ENCODE data around the gene SORCS3.
A peak's percentile ranks its signal among the peaks of the same experiment; 100 is the strongest.

Gene SORCS3

GRCh38 chr10:104924101-104924795 is 283.2 kb downstream of the SORCS3 start:
- no peak for DNase-seq

- peak; percentile 53 for DNase-seq
Observed at GRCh38 chr10:104925232-104925851, 284.3 kb downstream of the SORCS3 start.

DNA sequence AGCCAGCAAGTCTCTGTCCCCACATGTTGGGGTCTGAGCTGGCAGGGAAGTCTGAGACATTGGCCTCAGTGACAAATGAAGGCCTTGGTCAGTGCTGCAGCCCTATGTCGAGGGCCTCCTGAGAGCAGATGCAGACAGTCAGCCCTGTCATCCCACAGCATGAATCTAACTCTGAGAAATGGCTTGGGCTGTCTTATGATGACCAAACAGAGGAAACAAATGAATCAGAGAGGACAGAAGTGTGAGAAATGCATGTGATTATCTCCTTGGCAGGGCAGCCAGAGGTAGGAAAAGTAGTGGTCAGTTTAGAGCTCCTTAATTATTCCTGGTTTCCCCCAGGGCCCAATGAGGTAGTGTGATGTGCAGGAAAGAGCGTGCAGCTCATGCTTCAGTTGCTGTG is 287.6 kb downstream of the SORCS3 start:
- DNase-seq: no peak

DNA sequence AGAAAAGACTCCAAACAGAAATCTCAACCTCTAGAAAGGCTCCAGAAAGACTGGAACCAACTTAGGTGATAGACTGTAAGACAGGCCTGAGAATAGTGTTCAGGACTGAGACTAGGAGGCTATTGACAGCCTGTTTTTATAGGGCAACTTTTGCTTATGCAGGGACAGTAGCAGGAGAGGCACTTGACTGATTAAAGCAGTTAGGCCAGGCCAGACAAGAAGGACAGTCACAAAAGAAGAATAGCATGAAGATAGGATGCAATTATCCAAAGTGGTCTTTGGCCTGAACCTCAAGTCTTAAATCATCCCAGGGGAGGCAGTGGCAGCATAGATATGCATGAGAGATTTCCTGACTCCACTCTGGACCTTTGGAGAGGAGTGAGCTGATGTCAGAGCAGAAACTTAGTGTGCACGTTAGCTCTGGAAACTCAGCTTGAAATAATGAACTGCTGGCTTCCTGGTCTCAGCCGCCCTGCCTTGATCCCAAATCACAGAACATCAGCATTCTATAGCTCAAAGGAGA is 290.6 kb downstream of the SORCS3 start:
- DNase-seq: no peak

DNA sequence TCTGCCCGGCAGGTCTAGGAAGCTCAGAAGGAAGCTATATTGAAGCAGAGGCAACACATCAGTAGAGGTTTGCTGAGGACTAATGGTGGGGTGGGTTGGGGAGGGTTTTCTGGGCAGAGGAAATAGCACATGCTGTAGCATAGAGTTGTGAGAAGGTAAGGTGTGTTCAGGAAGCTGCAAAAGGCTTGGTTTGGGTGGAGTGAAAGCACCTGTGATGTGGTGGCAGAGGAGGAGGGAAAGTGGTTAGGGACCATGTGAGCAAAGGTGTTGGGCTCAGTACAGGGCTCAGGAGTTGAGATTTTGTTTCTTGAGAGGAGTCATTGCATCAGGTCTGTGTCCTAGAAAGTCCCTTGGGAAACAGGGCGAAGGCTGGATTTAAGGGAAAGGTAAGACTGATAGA is 294.6 kb downstream of the SORCS3 start:
- no peak for DNase-seq

- DNase-seq: no peak
Observed at GRCh38 chr10:104937567-104937966, 296.5 kb downstream of the SORCS3 start.

DNA sequence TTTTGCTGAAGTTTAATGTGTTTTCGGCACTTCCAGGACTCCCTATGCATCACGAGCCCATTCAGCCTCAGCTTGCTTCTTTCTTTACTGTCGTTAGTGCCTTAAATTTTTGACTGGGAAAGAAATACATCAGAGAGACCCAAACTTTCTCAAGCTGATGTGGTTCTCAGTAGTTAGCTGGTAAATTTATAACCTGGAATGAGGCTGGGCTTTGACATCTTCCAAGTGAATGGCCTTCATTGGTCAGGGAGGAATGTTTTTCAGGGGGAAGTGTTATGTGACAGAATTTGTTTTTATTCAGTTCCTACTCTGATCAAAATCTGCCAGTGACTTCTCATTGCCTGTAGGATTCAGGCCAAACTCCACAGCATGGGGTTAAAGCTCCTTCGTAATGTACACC is 296.9 kb downstream of the SORCS3 start:
- no peak for DNase-seq

DNA sequence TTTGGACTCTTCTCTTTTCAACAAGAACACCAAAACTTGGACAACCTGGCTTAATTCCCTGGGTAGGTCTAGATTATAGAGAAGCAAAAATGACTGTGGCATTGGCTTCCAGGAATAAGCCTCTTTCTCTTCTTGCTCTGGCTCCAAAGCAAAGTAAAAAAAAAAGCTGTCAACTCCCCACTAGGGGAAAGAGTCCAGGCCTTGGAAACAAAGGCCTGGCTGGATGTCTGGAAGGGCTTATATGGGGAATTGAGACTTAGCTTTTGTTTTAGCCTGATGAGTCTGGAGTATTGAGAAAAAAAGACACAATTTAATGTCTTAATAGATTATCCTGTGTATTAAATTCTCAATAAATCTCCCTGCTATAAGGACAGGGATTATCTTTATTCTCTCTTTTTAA is 300.6 kb downstream of the SORCS3 start:
- no peak for DNase-seq

DNA sequence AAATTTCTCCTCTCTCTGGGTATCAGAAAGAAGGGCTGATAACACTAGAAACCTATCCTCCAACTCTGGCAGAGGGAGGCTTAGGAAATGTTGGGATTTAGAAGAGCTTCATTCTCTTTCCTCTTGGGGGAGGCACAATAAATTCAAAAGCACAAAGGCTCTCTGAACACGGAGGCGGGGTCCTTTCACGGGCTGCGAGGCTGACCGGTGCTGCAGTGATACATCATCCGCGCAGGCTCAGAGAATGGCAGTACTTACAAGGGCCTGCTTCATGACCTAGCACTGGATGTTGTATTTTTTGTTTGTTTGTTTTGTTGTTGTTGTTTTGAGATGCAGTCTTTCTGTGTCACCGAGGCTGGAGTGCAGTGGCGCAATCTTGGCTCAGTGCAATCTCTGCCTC is 306.2 kb downstream of the SORCS3 start:
- no peak for DNase-seq

DNA sequence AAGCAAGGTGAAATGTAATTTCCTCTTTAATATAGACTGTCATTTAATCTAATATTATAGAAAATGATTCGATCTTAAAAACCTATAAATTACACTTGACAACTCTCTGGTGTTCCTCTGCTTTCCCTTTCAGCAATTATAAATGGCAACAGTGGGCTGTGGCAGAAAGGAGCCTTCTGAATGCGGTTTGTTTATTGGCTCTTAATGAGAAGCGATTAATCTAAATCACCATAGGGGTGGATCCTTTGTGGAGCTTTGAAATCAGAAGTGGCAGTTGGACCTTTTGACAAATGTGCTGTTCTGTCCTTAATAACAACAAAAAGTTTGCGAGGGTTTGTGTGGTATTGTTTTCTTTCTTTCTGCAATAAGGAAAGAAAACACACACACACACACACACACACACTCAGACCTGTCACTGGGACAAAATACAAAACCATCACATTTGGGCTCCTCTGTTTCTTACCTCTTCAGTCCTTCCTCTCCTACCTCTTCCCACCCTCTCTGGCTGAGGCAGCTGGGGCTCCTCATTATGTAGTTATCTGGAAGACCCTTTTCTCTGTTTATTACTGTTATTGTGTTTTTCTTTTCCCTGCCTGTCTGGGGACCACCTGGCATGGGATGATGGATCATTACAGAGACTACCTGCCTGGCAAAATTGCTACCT is 316.2 kb downstream of the SORCS3 start:
- DNase-seq: no peak

DNA sequence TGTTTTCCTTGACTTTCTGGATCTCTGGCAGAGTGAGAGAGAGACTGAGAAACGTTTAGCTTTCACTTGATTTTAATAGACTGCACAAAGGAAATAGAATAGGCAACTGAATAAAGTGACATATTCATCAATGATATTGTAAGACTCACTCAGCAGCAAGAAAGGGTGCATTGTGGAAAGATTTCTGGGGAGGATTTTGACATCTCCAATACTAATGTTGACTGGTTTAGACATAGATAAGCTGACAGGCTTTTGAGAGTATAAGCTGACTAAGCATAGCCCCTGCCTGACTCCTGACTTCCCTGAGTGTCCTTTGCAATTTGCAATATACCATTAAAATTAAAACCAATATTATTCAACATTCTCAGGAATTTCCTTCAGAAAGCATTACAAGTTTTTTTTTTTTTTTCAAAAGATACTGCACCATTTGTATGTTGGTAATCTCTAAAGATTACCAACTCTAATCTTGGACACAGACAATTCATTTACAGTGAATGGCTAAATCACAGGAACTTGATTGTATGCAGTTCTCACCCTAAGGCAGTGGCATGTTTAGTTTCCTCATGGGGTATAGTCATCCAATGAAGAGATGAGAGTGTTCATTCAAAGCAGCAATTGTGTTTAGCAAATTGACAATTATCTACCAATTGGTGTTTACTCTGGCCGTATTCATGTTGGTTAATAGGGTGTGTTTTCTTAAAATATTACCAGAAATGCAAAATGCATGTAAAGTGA is 325.6 kb downstream of the SORCS3 start:
- DNase-seq: no peak

DNA sequence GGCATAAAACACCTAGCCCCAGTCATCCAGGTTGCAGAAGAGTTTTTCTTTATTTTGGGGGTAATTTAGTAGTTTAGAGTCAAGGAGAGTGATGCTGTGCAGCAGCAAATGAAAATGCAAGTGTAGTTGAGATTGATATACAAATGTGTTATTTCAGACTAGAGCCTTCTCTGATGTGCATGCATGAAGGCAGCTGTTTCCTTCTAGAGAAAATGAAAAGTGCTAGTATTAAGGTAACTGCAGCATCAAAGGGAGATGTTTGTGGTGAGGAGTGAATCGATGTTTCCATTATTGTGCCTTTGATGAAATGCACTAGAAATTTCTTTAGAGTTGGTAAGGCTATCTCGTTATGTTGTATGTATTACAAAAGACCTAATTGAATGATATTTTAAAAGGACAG is 339.3 kb downstream of the SORCS3 start:
- DNase-seq: no peak

DNA sequence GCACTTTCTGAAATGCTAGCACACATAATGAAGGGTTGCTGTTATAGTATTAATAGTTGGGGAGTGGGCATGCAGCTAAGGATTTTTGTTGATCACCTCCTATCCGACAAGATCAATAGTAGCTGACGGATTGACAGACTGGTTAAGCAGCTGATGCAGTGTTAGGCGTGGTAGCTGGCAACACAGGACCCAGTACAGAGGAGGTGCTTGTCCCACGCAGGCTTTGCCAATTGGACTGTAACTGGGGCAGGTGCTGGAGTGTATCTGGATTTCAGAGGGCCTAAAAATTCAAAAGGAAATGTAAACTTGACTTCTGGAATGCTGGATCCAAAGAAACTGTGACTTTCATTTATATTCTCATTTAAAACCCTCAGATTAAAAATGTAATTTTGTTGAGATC is 340.9 kb downstream of the SORCS3 start:
- DNase-seq: no peak

DNA sequence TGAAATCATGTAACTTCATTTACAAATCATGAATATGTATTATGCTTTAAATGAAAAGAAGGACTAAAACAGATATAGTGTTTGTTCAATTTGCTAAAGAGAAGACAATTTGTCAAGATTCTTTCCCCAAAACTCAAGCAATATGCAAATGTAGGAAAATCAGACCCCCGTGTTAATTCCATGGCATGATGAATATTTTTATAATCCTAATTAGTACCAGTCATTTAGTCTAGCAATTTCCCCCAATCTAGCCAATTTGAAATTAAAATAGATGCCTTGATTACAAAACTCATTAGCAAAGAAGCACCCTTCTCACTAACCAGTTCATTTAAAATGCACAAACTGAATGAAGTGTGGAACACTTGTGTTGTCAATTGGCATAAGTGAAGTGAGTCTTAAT is 347.6 kb downstream of the SORCS3 start:
- DNase-seq: no peak

- DNase-seq: no peak
Observed at GRCh38 chr10:104989880-104990279, 348.8 kb downstream of the SORCS3 start.

GRCh38 chr10:104993085-104993484 is 352.0 kb downstream of the SORCS3 start:
- no peak for DNase-seq

GRCh38 chr10:105001269-105001668 is 360.2 kb downstream of the SORCS3 start:
- no peak for DNase-seq

DNA sequence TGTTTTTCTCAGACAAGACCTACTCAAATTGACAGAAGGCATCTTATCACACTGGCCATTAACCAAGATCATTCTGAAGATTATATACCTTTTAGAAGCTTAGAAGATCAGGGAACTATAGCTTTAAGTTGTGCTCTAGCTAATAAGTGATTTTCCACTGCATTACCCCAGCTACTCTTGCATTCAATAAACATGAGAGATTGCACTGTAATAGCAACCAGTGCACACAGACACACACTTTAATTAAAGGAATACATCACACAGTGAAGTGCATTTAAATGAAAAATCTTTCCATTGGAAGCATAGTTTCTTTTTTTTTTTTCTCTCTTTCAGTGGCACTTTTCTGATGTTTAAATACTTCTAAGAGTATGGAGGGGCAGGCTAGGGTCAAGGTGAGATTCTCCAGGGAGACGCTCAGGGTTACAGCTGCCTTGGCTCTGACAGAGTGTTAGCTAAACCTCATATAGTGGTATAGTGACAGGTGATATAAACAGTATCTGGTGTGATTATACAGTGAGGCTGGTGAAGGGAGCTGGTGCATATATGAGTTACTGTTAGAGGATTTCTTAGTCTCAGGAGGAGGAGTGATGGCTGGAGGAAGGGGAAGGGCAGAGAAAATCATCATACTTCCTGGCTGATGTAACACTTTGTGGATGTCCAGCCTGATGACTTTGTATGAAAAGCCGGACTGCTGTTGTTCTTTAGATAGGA is 369.5 kb downstream of the SORCS3 start:
- DNase-seq: no peak

DNA sequence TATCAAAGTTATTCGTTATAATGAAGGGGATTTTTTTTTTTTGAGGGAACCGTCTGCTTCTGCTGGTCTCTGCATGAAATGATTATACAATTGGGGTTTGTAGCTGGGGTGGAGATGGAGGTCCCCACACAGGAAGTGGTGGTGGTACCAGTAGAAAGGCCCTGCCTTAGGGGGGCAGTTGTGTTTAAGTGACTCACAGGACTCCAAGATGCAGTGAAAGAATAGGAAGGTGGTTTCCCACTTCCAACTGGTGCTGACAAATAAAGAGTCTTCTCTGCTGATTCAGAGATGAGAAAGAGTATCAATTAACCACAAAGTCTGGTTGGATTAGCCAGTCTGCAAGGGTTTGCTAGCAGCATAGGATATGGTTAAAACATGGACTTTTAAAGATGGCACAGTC is 376.0 kb downstream of the SORCS3 start:
- no peak for DNase-seq

GRCh38 chr10:105017691-105018090 is 376.6 kb downstream of the SORCS3 start:
- no peak for DNase-seq

DNA sequence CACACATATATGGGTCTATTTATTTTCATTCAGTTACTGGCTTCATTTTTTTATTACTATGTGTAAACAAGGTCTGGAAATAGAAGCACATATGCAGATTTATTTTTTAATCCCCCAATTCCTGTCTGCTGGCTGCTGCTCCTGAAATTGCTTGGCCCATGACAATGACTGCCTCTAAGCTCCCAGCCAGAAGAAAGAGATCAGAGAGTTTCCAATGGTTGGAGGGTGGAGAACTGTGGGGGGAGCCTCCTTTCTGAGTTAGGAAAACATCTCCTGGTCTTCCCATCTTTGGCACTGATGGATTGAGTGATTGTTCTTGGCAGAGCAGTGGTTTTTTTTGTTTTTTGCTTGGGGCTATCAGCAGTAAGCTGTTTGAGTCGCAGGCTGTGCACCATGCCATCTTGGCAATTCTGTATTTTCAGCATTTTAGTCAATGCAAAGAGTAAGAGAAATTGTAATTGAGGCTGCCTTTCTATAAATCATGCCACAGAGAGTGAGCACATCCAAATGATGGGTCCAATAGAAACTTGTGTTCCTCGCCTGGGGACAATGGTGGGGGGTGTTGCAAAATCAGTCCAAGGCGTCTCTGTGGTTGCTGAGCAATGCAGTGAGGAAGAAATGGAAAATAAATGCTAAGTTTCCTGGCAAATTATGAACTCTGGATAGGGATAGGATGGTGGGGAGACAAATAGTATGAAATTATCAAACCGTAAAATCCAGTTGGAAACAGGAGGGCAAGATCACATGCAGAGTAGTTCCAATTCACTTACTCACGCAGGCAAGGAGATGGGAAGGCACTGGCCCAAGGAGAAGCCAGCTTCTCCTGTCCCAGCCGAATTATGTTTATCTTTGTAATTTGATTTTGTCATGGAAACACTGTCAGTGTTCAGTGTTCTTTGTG is 382.4 kb downstream of the SORCS3 start:
- no peak for DNase-seq

DNA sequence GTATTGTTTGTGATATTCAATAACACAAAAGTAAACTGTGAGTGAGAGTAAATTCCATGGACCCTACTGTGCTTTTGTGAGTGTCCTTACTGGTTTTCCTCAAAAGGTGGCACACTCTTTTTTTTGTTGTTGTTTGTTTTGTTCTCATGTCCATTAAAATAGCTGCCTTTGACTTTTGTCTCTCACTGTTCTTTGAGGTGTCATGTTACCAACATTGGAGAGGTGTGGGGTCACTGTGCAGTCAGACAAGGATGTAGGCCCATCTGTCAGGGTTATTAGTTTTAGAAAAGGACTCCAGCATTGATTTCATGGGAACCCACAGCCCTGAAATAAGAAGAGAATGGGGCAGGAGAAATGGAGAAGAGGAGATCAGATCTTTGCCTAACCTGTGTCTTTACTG is 383.1 kb downstream of the SORCS3 start:
- no peak for DNase-seq

Measured in activated CD8-positive, alpha-beta memory T cell treated with anti-CD3 and anti-CD28 coated beads, Interleukin-2, amount 50 U/mL, for 48 hours (primary cell).